Suprapubic skin (tissue), 3 donors: ENCODE data around the gene OR7D2.

Experiments
- CTCF ChIP-seq, 2 donors: fragments of 200-600 bp in 1 of 2; fragments of 450-650 bp in 1 of 2; sonication (generic) in 1 of 2; IDR thresholded peaks; one replicate each; pipeline ENCODE4 v1.5.1; 2016 to 2019; ENCODE audit warnings: antibody characterized with exemption in 2 of 2, mild to moderate bottlenecking in 1 of 2, moderate library complexity in 1 of 2
- POLR2AphosphoS5 ChIP-seq, 3 donors: sonication (generic); formaldehyde crosslinking; IDR thresholded peaks; one replicate each; pipeline ENCODE4 v1.6.1; 2017; ENCODE audit warnings: antibody characterized with exemption in 3 of 3

- TF ChIP-seq CTCF (IDR thresholded peaks at IDR 0.05) (no peak), POLR2AphosphoS5 (IDR thresholded peaks at IDR 0.05) (no peak)
Measured at GRCh38 chr19:9150650-9151049, 28.1 kb upstream of the OR7D2 start.
